ENCODE data around the gene MTNR1A. TPM values are rescaled to one million over a fixed set of nuclear protein-coding genes. Genes with fewer than 3 reads are reported as not detected.
A peak's percentile ranks its signal among the peaks of the same experiment; 100 is the strongest.

The MTNR1A gene
- total RNA-seq, 1 donor from 2014 or later: 0.40 TPM

- no peak for DNase-seq (ENCODE audit: low spot score in 2 of 2, unreplicated experiment in 2 of 2)
- TF ChIP-seq CTCF (IDR thresholded peaks at IDR 0.05; ENCODE audit: unreplicated experiment): no peak
- H3K27ac Mint-ChIP-seq: peak overlapping the region; percentile 18
- H3K9me3 Mint-ChIP-seq: peaks cover 18% of the 10 kb centered on the region
- peaks cover 4% of the 10 kb centered on the region for H3K27me3 Mint-ChIP-seq (ENCODE audit: low read depth)
- no peak overlapping the region for H3K4me3 Mint-ChIP-seq
- H3K4me1 Mint-ChIP-seq: peaks cover 9% of the 10 kb centered on the region
- H3K36me3 Mint-ChIP-seq: peaks cover 2% of the 10 kb centered on the region
Measured at GRCh38 chr4:186486172-186486571, 69.2 kb downstream of the MTNR1A start.

- Mint-ChIP-seq H3K4me3 (no peak overlapping the region), H3K36me3 (no peaks in the 10 kb centered on the region), H3K9me3 (peaks cover 13% of the 10 kb centered on the region), H3K27me3 (ENCODE audit: low read depth) (peaks cover 4% of the 10 kb centered on the region), H3K27ac (no peak overlapping the region), H3K4me1 (peaks cover 9% of the 10 kb centered on the region)
- no peak for DNase-seq (ENCODE audit: low spot score in 2 of 2, unreplicated experiment in 2 of 2)
- no peak for TF ChIP-seq CTCF (IDR thresholded peaks at IDR 0.05; ENCODE audit: unreplicated experiment)
Measured at GRCh38 chr4:186485561-186486062, 69.8 kb downstream of the MTNR1A start.

GRCh38 chr4:186485150-186485549, 70.2 kb downstream of the MTNR1A start:
- DNase-seq (ENCODE audit: low spot score in 2 of 2, unreplicated experiment in 2 of 2): no peak
- no peak for TF ChIP-seq CTCF (IDR thresholded peaks at IDR 0.05; ENCODE audit: unreplicated experiment)
- peaks cover 9% of the 10 kb centered on the region for H3K4me1 Mint-ChIP-seq
- H3K9me3 Mint-ChIP-seq: peaks cover 8% of the 10 kb centered on the region
- H3K36me3 Mint-ChIP-seq: no peaks in the 10 kb centered on the region
- peaks cover 4% of the 10 kb centered on the region for H3K27me3 Mint-ChIP-seq (ENCODE audit: low read depth)
- no peak overlapping the region for H3K4me3 Mint-ChIP-seq
- H3K27ac Mint-ChIP-seq: no peak overlapping the region

GRCh38 chr4:186483656-186484055, 71.7 kb downstream of the MTNR1A start:
- no peak overlapping the region for H3K4me3 Mint-ChIP-seq
- no peaks in the 10 kb centered on the region for H3K36me3 Mint-ChIP-seq
- TF ChIP-seq CTCF (IDR thresholded peaks at IDR 0.05; ENCODE audit: unreplicated experiment): no peak
- H3K27ac Mint-ChIP-seq: no peak overlapping the region
- peaks cover 4% of the 10 kb centered on the region for H3K27me3 Mint-ChIP-seq (ENCODE audit: low read depth)
- H3K4me1 Mint-ChIP-seq: peaks cover 9% of the 10 kb centered on the region
- no peak for DNase-seq (ENCODE audit: low spot score in 2 of 2, unreplicated experiment in 2 of 2)
- no peaks in the 10 kb centered on the region for H3K9me3 Mint-ChIP-seq

Other genes with a start within 250 kb of the MTNR1A start
- gene FAT1, start 168.3 kb upstream of the MTNR1A start, total RNA-seq: 211 to 224 TPM (median 224 TPM) in 3 replicates

All from mesothelial cell of epicardium (in vitro differentiated cells).